ENCODE measurements around the gene LCP2.

DNA sequence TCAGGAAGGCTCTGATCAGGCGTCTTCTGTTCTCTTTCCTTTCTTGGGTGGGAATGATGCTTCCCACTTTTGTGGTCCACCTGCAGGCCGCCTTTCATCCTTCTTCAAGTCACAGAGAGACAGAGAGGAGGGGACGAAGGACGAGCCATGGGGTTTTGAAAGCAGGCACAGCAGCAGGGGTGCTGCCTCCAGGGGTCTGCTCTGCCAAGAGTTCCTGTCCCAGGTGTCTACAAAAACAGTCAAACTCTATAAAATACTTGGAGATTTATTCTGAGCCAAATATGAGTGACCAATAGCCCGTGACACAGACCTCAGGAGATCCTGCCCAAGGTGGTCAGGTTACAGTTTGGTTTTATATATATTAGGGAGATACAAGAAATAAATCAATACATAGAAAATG, 34.5 kb upstream of the LCP2 start:
- TF ChIP-seq, protein P1, sequence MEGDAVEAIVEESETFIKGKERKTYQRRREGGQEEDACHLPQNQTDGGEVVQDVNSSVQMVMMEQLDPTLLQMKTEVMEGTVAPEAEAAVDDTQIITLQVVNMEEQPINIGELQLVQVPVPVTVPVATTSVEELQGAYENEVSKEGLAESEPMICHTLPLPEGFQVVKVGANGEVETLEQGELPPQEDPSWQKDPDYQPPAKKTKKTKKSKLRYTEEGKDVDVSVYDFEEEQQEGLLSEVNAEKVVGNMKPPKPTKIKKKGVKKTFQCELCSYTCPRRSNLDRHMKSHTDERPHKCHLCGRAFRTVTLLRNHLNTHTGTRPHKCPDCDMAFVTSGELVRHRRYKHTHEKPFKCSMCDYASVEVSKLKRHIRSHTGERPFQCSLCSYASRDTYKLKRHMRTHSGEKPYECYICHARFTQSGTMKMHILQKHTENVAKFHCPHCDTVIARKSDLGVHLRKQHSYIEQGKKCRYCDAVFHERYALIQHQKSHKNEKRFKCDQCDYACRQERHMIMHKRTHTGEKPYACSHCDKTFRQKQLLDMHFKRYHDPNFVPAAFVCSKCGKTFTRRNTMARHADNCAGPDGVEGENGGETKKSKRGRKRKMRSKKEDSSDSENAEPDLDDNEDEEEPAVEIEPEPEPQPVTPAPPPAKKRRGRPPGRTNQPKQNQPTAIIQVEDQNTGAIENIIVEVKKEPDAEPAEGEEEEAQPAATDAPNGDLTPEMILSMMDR (IDR thresholded peaks at IDR 0.05) = no peak
- TF ChIP-seq POLR2AphosphoS5 (IDR thresholded peaks at IDR 0.05; ENCODE audit: low read depth, low read length) (no peak), TCF7L2 (IDR thresholded peaks at IDR 0.05; ENCODE audit: low read depth, low read length) (no peak), SIN3A (IDR thresholded peaks at IDR 0.05; ENCODE audit: borderline replicate concordance, insufficient read depth, low read depth, low read length) (no peak)
- TF ChIP-seq, protein P2, sequence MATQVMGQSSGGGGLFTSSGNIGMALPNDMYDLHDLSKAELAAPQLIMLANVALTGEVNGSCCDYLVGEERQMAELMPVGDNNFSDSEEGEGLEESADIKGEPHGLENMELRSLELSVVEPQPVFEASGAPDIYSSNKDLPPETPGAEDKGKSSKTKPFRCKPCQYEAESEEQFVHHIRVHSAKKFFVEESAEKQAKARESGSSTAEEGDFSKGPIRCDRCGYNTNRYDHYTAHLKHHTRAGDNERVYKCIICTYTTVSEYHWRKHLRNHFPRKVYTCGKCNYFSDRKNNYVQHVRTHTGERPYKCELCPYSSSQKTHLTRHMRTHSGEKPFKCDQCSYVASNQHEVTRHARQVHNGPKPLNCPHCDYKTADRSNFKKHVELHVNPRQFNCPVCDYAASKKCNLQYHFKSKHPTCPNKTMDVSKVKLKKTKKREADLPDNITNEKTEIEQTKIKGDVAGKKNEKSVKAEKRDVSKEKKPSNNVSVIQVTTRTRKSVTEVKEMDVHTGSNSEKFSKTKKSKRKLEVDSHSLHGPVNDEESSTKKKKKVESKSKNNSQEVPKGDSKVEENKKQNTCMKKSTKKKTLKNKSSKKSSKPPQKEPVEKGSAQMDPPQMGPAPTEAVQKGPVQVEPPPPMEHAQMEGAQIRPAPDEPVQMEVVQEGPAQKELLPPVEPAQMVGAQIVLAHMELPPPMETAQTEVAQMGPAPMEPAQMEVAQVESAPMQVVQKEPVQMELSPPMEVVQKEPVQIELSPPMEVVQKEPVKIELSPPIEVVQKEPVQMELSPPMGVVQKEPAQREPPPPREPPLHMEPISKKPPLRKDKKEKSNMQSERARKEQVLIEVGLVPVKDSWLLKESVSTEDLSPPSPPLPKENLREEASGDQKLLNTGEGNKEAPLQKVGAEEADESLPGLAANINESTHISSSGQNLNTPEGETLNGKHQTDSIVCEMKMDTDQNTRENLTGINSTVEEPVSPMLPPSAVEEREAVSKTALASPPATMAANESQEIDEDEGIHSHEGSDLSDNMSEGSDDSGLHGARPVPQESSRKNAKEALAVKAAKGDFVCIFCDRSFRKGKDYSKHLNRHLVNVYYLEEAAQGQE (IDR thresholded peaks at IDR 0.05; ENCODE audit: insufficient read depth in 1 of 2, low read depth in 2 of 2, low read length in 1 of 2) = no peak

Measured in Panc1 (cell line).